ENCODE data around the gene OR6N2.

The OR6N2 gene

GRCh38 chr1:158752155-158752712 lies 28.8 kb downstream of the OR6N2 start:
- no peak for DNase-seq

- DNase-seq: no peak
Observed at GRCh38 chr1:158735848-158736247, 45.2 kb downstream of the OR6N2 start.

GRCh38 chr1:158732524-158732923 lies 48.5 kb downstream of the OR6N2 start:
- no peak for DNase-seq

- DNase-seq: no peak
Observed at GRCh38 chr1:158731707-158732106, 49.3 kb downstream of the OR6N2 start.

GRCh38 chr1:158730453-158730852 lies 50.6 kb downstream of the OR6N2 start:
- no peak for DNase-seq

GRCh38 chr1:158728510-158729225 lies 52.3 kb downstream of the OR6N2 start:
- DNase-seq: no peak

DNA sequence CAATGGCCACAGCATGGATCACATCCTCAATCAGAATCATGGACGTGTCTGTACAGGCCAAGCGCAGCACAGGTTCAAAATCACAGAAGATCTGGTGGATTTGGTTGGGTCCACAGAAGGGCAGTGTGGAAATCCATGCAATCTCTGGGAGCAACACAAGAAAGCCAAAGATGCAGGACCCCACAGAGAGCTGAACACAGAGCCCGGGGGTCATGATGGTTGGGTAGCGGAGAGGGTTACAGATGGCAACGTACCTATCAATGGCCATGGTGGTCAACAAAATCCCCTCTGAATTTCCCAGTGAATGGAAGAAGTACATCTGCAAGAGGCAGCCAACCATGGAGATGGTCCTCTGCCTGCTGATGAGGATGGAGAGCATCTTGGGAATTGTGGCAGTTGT lies 56.6 kb downstream of the OR6N2 start:
- DNase-seq: no peak
